ENCODE data around the gene FZD2.
"Not testable (repeated sequence)": the region's sequence is repeated elsewhere in the genome, so short reads cannot be mapped to it uniquely, and the experiment has no call there.

FZD2 gene

GRCh38 chr17:44558710-44559633 lies 1.7 kb downstream of the FZD2 start:
- H3K27ac ChIP-seq = no peak overlapping the region
- no peak for TF ChIP-seq CTCF (IDR thresholded peaks at IDR 0.05)
- TF ChIP-seq ZFX (IDR thresholded peaks at IDR 0.05; ENCODE audit: borderline replicate concordance) = no peak

GRCh38 chr17:44559634-44560554 lies 2.6 kb downstream of the FZD2 start:
- H3K27ac ChIP-seq = no peak overlapping the region
- no peak for TF ChIP-seq CTCF (IDR thresholded peaks at IDR 0.05)
- no peak for TF ChIP-seq ZFX (IDR thresholded peaks at IDR 0.05; ENCODE audit: borderline replicate concordance)

- TF ChIP-seq CTCF (IDR thresholded peaks at IDR 0.05) = no peak
- TF ChIP-seq ZFX (IDR thresholded peaks at IDR 0.05; ENCODE audit: borderline replicate concordance) = no peak
- H3K27ac ChIP-seq = no peak overlapping the region
Measured at GRCh38 chr17:44561237-44561623, 3.9 kb downstream of the FZD2 start.

GRCh38 chr17:44564429-44564828 lies 7.1 kb downstream of the FZD2 start:
- no peak for TF ChIP-seq CTCF (IDR thresholded peaks at IDR 0.05)
- H3K27ac ChIP-seq = no peak overlapping the region

- no peak overlapping the region for H3K27ac ChIP-seq
- peak; percentile 66 for TF ChIP-seq CTCF (IDR thresholded peaks at IDR 0.05)
- no peak for TF ChIP-seq ZFX (IDR thresholded peaks at IDR 0.05; ENCODE audit: borderline replicate concordance)
Measured at GRCh38 chr17:44565866-44566443, 8.7 kb downstream of the FZD2 start.

GRCh38 chr17:44568311-44568944 lies 11.1 kb downstream of the FZD2 start:
- not testable (repeated sequence) for H3K27ac ChIP-seq

All from 22Rv1 (cell line).